Sigmoid colon (tissue), 7 donors: ENCODE results near the gene HSD11B2. TPM values are rescaled to one million over a fixed set of nuclear protein-coding genes. Genes with fewer than 3 reads are reported as not detected.

ENCODE experiments used
- DNase-seq: peaks from one replicate; pipeline ENCODE4 v3.0.0-alpha.2; 2019
- H3K27ac ChIP-seq, 4 donors: fragments of 200-600 bp; sonication (generic); one replicate each; pipeline ENCODE4 v1.5.1; 2016 to 2019; ENCODE audit warnings: mild to moderate bottlenecking in 1 of 4
- H3K27me3 ChIP-seq, 3 donors: fragments of 200-600 bp; sonication (generic); one replicate each; pipeline ENCODE4 v1.5.1; 2019; ENCODE audit warnings: mild to moderate bottlenecking in 1 of 3
- H3K36me3 ChIP-seq, 4 donors: fragments of 200-600 bp; sonication (generic); one replicate each; pipeline ENCODE4 v1.5.1; 2016 to 2019
- H3K4me1 ChIP-seq, 4 donors: fragments of 200-600 bp; sonication (generic); one replicate each; pipeline ENCODE4 v1.5.1; 2017 to 2019
- H3K4me3 ChIP-seq, 4 donors: fragments of 200-600 bp; sonication (generic); one replicate each; pipeline ENCODE4 v1.5.1; 2017 to 2019; ENCODE audit warnings: mild to moderate bottlenecking in 2 of 4, moderate library complexity in 1 of 4
- H3K9me3 ChIP-seq, 4 donors: fragments of 200-600 bp in 3 of 4; sonication (generic) in 3 of 4; one replicate each; pipeline versions ENCODE4 v1.5.1 to v1.6.1; 2013 to 2019
- CTCF ChIP-seq, 4 experiments: fragments of 450-650 bp in 3 of 4; fragments of 200-600 bp in 1 of 4; IDR thresholded peaks; one replicate each; pipeline ENCODE4 v1.5.1; 2016 to 2019; ENCODE audit warnings: antibody characterized with exemption in 4 of 4, mild to moderate bottlenecking in 3 of 4, moderate library complexity in 2 of 4
- EP300 ChIP-seq, 4 donors: sonication (generic); formaldehyde crosslinking; IDR thresholded peaks; one replicate each; pipeline ENCODE4 v1.6.1; 2017; ENCODE audit warnings: antibody characterized with exemption in 4 of 4
- POLR2A ChIP-seq, 2 donors: fragments of 450-650 bp; IDR thresholded peaks; one replicate each; pipeline ENCODE4 v1.6.1; 2016; ENCODE audit warnings: antibody characterized with exemption in 2 of 2, mild to moderate bottlenecking in 2 of 2, moderate library complexity in 2 of 2
- POLR2AphosphoS5 ChIP-seq, 4 donors: sonication (generic); formaldehyde crosslinking; IDR thresholded peaks; one replicate each; pipeline ENCODE4 v1.6.1; 2017; ENCODE audit warnings: antibody characterized with exemption in 4 of 4
- WGBS, 2 donors: extraction: QIAGEN DNeasy Blood & Tissue Kit; methylation state at CpG; one replicate each; pipeline ENCODE4 v1.1.7; 2013; 5-methylcytosine and 5-hydroxymethylcytosine counted together
- intact Hi-C: fragments of 100-400 bp; cut with DNase I; formaldehyde crosslinking; loops from one replicate; pipeline ENCODE4 v1.15.1; 2023
- polyA plus RNA-seq, 3 donors: library from polyadenylated mRNA; stranded (reverse); fragments of 200-250 nt; gene quantifications; one replicate each; pipeline ENCODE4 v1.2.3, GENCODE V29; 2013
- total RNA-seq, 4 donors: library from RNA; depleted of rRNA; stranded (reverse); fragments of >200 nt; gene quantifications; one replicate each; pipeline ENCODE4 v1.1.0, GENCODE V29; 2016
- donor health status: healthy with polysubstance abuse.
- donor health status: Bipolar disorder and iron deficiency.
- donor health status: healthy.

The HSD11B2 gene
- total and polyA plus RNA-seq, 7 donors = 0.14 to 353 (median 46.1) TPM; not detected in 1

- H3K27ac ChIP-seq = peak overlapping the region in 3 of 4 donors; percentile 42 to 70 (median 57)
- peak; percentile 89 for DNase-seq
- no peaks in the 10 kb centered on the region for H3K36me3 ChIP-seq
- no peaks in the 10 kb centered on the region for H3K9me3 ChIP-seq
- H3K27me3 ChIP-seq = peaks cover 0 to 57% (median 25%) of the 10 kb centered on the region in 3 donors
- WGBS, 2 donors = 18 to 48% methylated on average over 31 of the region's 31 CpGs
- intact Hi-C loops = loop anchor here (5.0 kb wide), 2 partner anchors 119 to 149 kb away; partner anchors contain the start of genes FHOD1, PLEKHG4 and SLC9A5
- peaks cover 0 to 75% (median 62%) of the 10 kb centered on the region in 4 donors for H3K4me1 ChIP-seq
- H3K4me3 ChIP-seq = peak overlapping the region in 1 of 4 donors; percentile 15
- TF ChIP-seq CTCF (IDR thresholded peaks at IDR 0.05) (no peak), EP300 (IDR thresholded peaks at IDR 0.05) (no peak), POLR2AphosphoS5 (IDR thresholded peaks at IDR 0.05) (no peak), POLR2A (IDR thresholded peaks at IDR 0.05) (no peak)
Observed at GRCh38 chr16:67396159-67397035, 34.5 kb upstream of the HSD11B2 start.

DNA sequence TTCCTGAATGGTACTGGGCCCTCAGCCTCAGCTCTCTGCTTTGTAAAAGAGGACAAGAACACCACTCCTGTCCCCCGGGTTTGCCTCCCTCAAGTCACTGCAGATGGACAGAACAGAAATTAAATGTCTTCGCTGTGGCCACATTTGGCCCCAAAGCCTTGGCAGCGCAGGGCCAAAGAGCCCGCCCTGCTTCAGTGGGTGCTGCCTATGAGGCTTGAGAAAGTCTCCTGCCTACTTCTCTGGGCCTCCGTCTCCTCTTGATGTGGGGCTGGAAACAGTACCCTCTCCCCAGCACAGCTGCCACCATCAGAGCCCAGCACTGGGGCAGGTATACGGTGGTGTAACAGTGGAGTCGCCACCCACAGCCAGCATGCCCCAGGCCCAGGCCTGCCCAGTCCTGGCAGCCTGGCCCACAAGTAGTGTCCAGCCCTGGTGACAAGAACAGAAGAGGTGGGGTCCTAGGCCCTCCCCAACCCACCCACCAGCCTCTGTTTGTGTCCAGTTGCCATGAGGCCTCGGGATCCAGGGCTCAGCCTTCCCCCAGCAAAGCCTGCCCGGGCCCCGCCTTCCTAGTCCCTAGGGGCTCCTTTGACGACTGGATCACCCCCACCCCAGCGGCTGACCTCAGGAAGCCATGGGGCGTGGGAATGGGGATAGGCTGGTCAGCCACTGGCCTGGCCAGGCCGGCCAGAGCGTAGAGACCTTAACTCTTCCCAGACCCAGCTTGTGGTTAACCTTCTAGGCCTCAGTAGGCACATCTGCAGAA lies 33.7 kb upstream of the HSD11B2 start:
- H3K27me3 ChIP-seq = peaks cover 0 to 49% (median 16%) of the 10 kb centered on the region in 3 donors
- H3K9me3 ChIP-seq = no peaks in the 10 kb centered on the region
- no peak for DNase-seq
- no peak overlapping the region for H3K4me3 ChIP-seq
- no peaks in the 10 kb centered on the region for H3K36me3 ChIP-seq
- TF ChIP-seq POLR2A (IDR thresholded peaks at IDR 0.05) (no peak), EP300 (IDR thresholded peaks at IDR 0.05) (no peak), POLR2AphosphoS5 (IDR thresholded peaks at IDR 0.05) (no peak), CTCF (IDR thresholded peaks at IDR 0.05) (no peak)
- peaks cover 0 to 67% (median 54%) of the 10 kb centered on the region in 4 donors for H3K4me1 ChIP-seq
- intact Hi-C loops = loop anchor here (5.0 kb wide), 2 partner anchors 120 to 150 kb away; partner anchors contain the start of genes FHOD1, PLEKHG4 and SLC9A5
- H3K27ac ChIP-seq = peak overlapping the region in 3 of 4 donors; percentile 42 to 70 (median 57)
- 82 to 84% methylated on average over 15 of the region's 15 CpGs for WGBS, 2 donors

- peaks cover 0 to 41% (median 15%) of the 10 kb centered on the region in 3 donors for H3K27me3 ChIP-seq
- no peak for DNase-seq
- WGBS, 2 donors = 89 to 90% methylated on average over 22 of the region's 22 CpGs
Observed at GRCh38 chr16:67397812-67398545, 32.9 kb upstream of the HSD11B2 start.

More at GRCh38 chr16:67397812-67398545, 32.9 kb upstream of the HSD11B2 start:
- H3K27ac ChIP-seq = peak overlapping the region in 1 of 4 donors; percentile 70
- intact Hi-C loops = loop anchor here (5.0 kb wide), 2 partner anchors 121 to 151 kb away; partner anchors contain the start of genes FHOD1, PLEKHG4 and SLC9A5
- H3K4me3 ChIP-seq = no peak overlapping the region
- H3K4me1 ChIP-seq = peaks cover 0 to 59% (median 49%) of the 10 kb centered on the region in 4 donors
- no peaks in the 10 kb centered on the region for H3K36me3 ChIP-seq
- H3K9me3 ChIP-seq = no peaks in the 10 kb centered on the region
- TF ChIP-seq EP300 (IDR thresholded peaks at IDR 0.05) (no peak), CTCF (IDR thresholded peaks at IDR 0.05) (no peak), POLR2AphosphoS5 (IDR thresholded peaks at IDR 0.05) (no peak), POLR2A (IDR thresholded peaks at IDR 0.05) (no peak)
